Nephron progenitor cell (in vitro differentiated cells): ENCODE results near the gene OXA1L.
A peak's percentile ranks its signal among the peaks of the same experiment; 100 is the strongest.
"Not testable (repeated sequence)": the region's sequence is repeated elsewhere in the genome, so short reads cannot be mapped to it uniquely, and the experiment has no call there.

Experiments
- DNase-seq: peaks from one replicate; pipeline ENCODE4 v3.0.0; 2021
- H3K27ac Mint-ChIP-seq: 2 replicates; pipeline ENCODE4 v1.8.0; 2021; ENCODE audit warnings: mild to moderate bottlenecking, moderate library complexity, mixed read lengths
- H3K27me3 Mint-ChIP-seq: 2 replicates; pipeline ENCODE4 v1.8.0; 2021; ENCODE audit warnings: mild to moderate bottlenecking, low read depth, mixed read lengths; ENCODE audit not compliant: poor library complexity
- H3K36me3 Mint-ChIP-seq: 2 replicates; pipeline ENCODE4 v1.8.0; 2021; ENCODE audit warnings: low read depth, mixed read lengths
- H3K4me1 Mint-ChIP-seq: 2 replicates; pipeline ENCODE4 v1.8.0; 2021; ENCODE audit warnings: mixed read lengths
- H3K4me3 Mint-ChIP-seq: 2 replicates; pipeline ENCODE4 v1.8.0; 2021; ENCODE audit warnings: mild to moderate bottlenecking, moderate library complexity, mixed read lengths
- H3K9me3 Mint-ChIP-seq: 2 replicates; pipeline ENCODE4 v1.8.0; 2021; ENCODE audit warnings: mild to moderate bottlenecking, moderate library complexity, mixed read lengths
- TF ChIP-seq, protein P1 (sequence below): fragments of 200-600 bp; sonication (generic); IDR thresholded peaks from 2 replicates; pipeline ENCODE4 v1.5.0; 2021; ENCODE audit warnings: antibody characterized with exemption

OXA1L gene

DNA sequence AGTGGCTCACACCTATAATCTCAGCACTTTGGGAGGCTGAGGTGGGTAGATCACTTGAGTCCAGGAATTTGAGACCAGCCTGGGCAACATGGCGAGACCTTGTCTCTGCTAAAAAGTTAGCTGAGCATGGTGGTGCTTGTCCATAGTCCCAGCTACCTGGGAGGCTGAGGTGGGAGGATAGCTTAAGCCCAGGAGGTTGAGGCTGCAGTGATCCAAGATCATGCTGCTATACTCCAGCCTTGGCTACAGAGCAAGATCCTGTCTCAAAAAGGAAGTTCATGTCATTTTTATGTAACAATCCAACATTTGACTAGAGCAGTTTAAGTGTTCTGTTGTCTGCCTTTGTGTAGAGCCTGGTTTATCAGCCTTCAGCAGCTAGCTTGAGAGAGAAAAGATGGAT lies 6.2 kb downstream of the OXA1L start:
- peaks cover 41% of the 10 kb centered on the region for H3K36me3 Mint-ChIP-seq
- TF ChIP-seq, protein P1, sequence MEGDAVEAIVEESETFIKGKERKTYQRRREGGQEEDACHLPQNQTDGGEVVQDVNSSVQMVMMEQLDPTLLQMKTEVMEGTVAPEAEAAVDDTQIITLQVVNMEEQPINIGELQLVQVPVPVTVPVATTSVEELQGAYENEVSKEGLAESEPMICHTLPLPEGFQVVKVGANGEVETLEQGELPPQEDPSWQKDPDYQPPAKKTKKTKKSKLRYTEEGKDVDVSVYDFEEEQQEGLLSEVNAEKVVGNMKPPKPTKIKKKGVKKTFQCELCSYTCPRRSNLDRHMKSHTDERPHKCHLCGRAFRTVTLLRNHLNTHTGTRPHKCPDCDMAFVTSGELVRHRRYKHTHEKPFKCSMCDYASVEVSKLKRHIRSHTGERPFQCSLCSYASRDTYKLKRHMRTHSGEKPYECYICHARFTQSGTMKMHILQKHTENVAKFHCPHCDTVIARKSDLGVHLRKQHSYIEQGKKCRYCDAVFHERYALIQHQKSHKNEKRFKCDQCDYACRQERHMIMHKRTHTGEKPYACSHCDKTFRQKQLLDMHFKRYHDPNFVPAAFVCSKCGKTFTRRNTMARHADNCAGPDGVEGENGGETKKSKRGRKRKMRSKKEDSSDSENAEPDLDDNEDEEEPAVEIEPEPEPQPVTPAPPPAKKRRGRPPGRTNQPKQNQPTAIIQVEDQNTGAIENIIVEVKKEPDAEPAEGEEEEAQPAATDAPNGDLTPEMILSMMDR, result no peak
- H3K27me3 Mint-ChIP-seq, result no peaks in the 10 kb centered on the region
- H3K27ac Mint-ChIP-seq, result no peak overlapping the region
- DNase-seq, result no peak
- no peak overlapping the region for H3K4me3 Mint-ChIP-seq
- H3K9me3 Mint-ChIP-seq, result no peaks in the 10 kb centered on the region
- H3K4me1 Mint-ChIP-seq, result peaks cover 16% of the 10 kb centered on the region

DNA sequence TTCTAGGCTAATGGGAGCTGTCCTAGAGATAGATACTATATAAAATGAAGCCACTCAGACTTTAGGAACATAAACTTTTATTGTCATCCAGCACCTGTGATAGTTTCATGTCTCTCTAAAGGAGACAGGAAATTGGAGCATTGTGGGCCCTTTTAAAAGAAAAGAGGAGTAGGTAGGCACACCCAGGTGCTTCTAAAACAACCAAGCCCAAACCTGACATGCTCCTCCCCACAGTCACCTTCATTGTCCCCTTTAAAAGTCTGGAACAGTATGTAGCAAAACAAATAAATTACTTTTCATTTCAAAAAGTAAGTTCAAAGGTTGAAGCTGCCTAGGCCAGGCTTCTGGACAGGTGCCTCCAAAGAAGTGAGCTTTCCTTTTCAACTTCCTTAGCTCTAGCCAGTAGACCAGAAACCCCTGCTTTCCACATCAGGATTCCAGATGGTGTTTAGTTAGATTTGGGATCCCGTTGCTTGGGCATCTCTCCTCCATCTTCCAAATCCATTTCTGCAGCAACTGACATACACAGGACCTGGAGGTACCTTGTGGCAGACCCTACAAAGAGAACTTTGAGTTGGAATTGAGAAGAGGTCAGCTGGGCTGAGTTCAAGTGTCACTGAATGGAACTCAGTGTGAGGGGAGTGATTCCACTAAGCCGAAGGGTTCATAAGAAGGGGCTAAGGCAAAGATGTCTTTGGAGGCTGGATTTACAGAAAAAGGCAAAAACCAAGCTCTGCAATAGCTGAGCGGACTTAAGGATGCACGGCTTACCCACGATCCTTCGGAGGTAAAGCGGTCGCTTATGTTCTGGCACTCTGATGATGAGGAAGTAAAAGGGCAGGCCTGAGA lies 6.9 kb downstream of the OXA1L start:
- TF ChIP-seq, protein P1, result no peak
- H3K27me3 Mint-ChIP-seq, result no peaks in the 10 kb centered on the region
- H3K4me3 Mint-ChIP-seq, result no peak overlapping the region
- H3K27ac Mint-ChIP-seq, result peak overlapping the region; percentile 18
- peaks cover 9% of the 10 kb centered on the region for H3K4me1 Mint-ChIP-seq
- no peaks in the 10 kb centered on the region for H3K9me3 Mint-ChIP-seq
- no peak for DNase-seq
- peaks cover 40% of the 10 kb centered on the region for H3K36me3 Mint-ChIP-seq

DNA sequence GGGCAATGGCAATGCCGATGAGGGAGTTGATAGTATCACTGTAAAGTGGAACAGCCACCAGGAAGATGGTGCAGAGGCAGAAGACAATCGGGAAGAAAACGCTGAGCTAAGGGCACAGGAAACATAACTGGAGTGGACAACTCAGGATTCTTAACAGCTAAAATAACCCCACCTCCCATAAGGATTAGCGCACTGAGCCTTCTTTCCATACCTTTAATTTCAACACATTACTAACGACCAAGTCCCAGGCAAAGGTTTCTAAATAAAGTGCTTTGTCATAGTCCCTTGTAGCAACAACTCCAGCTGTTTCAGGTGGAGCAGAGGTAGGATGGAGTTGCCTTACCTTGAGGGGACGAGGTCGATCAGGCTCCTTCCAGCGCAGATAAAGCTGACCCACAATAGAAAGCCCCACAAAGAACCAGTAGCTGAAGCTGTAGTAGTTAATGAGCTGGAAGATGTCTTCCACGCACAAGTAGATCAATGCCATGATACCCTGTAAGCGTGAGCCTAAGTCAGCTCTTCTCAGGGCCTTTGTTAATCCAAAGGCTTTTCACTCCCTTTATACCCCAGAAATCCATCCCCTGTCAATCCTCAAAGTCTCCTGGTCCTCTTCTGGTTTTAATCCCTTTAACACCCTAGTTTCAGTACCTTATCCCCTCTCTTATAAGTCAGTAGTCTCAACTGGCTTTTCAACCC lies 7.7 kb downstream of the OXA1L start:
- TF ChIP-seq, protein P1, result no peak
- Mint-ChIP-seq H3K9me3 (no peaks in the 10 kb centered on the region), H3K4me3 (no peak overlapping the region), H3K4me1 (peaks cover 2% of the 10 kb centered on the region), H3K27me3 (no peaks in the 10 kb centered on the region), H3K36me3 (peaks cover 32% of the 10 kb centered on the region), H3K27ac (peak overlapping the region; percentile 18)
- no peak for DNase-seq

DNA sequence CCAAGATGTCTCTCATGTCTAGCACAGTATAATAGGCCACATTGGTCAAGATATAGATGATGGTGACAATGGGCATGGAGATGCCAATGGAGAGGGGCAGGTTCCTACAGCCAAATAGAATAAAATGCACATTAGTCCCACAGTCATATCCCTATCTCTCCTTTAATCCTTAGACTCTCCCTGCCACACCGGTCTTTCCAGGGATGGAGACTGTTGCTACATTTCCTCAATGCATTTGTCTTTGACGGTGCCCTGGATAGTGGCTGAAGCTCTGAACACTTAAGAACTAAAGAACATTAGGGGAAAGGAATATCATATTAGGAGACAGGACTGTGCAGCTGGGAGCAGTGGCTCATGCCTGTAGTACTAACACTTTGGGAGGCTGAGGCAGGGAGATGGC lies 9.7 kb downstream of the OXA1L start:
- Mint-ChIP-seq H3K27ac (no peak overlapping the region), H3K9me3 (no peaks in the 10 kb centered on the region), H3K4me3 (no peak overlapping the region), H3K27me3 (no peaks in the 10 kb centered on the region), H3K36me3 (peaks cover 12% of the 10 kb centered on the region), H3K4me1 (peaks cover 13% of the 10 kb centered on the region)
- TF ChIP-seq, protein P1, result no peak
- DNase-seq, result no peak

DNA sequence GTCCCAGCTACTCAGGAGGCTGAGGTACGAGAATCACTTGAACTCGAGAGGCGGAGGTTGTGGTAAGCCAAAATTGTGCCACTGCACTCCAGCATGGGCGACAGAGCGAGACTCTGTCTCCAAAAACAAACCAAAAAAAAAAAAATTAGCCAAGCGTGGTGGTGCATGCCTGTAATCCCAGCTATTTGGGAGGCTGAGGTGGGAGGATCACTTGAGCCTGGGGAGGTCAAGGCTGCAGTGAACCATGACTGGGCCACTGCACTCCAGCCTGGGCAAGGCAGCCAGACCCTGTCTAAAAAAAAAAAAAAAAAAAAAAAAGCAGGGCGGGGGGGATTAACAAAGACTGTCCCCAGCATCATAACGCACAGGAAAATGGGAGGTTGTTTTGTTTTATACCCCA lies 10.4 kb downstream of the OXA1L start:
- not testable (repeated sequence) for H3K36me3 Mint-ChIP-seq, DNase-seq, H3K27me3 Mint-ChIP-seq, H3K9me3 Mint-ChIP-seq, H3K27ac Mint-ChIP-seq, H3K4me3 Mint-ChIP-seq
- peaks cover 19% of the 10 kb centered on the region for H3K4me1 Mint-ChIP-seq

DNA sequence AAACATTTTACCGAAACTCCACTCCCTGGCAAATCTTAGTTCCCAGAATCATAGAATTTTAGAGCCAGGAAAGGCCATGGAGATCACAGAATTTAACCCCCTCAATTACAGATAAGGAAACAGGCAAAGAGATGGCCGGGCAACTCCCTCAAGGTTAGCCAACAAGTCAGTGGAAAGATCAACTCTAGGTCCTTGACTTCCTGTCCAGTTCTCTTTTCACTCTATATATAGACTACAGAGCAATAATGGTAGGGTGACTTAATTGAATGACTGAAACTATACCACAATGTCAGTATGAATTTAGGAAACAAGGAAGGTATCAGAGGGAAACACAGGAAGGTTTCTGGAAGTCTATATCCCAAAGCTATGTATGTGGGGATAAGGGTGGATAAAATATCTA lies 11.6 kb downstream of the OXA1L start:
- Mint-ChIP-seq H3K4me3 (no peak overlapping the region), H3K4me1 (peaks cover 19% of the 10 kb centered on the region), H3K9me3 (no peaks in the 10 kb centered on the region), H3K27me3 (no peaks in the 10 kb centered on the region), H3K27ac (no peak overlapping the region), H3K36me3 (no peaks in the 10 kb centered on the region)
- no peak for DNase-seq
- TF ChIP-seq, protein P1, result no peak
